ENCODE measurements around the gene FRYL.
"Not testable (repeated sequence)": the region's sequence is repeated elsewhere in the genome, so short reads cannot be mapped to it uniquely, and the experiment has no call there.

The FRYL gene

GRCh38 chr4:48664938-48665337 is 115.1 kb downstream of the FRYL start:
- no peak for DNase-seq (ENCODE audit: low read depth in 2 of 2)

DNA sequence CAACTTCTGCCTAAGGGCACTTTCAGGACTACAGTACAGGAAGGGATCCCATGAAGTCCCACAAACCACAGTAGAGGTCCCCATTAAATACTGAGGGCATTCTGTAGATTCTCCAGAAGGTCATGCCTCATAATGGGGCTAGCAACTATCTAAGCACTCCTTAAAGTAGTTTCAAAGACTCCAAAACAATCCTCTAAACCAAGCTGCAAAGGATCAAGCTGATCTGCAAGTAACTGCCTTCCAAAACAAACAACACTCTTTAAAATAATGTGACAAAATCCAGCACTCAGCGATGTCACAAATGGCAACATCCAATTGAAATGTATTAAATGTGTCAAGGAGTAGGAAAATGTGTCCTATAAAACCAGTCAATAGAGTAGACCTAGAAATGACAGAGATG is 118.7 kb downstream of the FRYL start:
- no peak for DNase-seq (ENCODE audit: low read depth in 2 of 2)

GRCh38 chr4:48660347-48660746 is 119.7 kb downstream of the FRYL start:
- no peak for DNase-seq (ENCODE audit: low read depth in 2 of 2)

DNA sequence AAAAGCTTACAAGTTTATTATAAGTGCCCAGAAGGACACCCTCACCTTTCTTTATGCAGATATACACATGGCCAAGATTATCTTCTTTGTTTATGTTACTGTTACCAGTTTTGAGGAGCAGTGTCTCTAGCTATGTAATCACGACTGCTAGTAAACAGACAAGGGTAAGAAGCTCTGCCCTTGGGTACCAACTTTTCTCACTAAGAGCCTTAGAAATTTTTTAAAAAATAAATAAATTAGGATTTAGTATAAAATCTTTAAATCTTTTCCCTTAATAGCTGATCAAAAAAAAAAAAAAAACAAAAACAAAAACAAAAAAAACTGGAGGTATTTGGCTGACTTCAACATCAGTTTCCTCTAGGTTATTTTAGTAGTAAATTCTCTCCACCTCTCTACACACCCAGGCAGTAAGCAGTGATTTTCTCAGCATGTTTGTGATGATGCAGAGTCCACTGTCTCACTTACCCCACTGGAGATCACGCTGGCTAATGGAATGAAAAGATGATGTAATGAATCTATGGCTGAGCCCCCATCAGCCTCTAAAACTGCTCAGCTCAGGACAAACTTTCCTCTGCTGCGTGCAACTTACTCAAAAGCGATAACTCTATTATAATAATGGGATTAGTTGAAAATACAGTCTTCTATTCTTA is 125.9 kb downstream of the FRYL start:
- no peak for DNase-seq (ENCODE audit: low read depth in 2 of 2)

DNA sequence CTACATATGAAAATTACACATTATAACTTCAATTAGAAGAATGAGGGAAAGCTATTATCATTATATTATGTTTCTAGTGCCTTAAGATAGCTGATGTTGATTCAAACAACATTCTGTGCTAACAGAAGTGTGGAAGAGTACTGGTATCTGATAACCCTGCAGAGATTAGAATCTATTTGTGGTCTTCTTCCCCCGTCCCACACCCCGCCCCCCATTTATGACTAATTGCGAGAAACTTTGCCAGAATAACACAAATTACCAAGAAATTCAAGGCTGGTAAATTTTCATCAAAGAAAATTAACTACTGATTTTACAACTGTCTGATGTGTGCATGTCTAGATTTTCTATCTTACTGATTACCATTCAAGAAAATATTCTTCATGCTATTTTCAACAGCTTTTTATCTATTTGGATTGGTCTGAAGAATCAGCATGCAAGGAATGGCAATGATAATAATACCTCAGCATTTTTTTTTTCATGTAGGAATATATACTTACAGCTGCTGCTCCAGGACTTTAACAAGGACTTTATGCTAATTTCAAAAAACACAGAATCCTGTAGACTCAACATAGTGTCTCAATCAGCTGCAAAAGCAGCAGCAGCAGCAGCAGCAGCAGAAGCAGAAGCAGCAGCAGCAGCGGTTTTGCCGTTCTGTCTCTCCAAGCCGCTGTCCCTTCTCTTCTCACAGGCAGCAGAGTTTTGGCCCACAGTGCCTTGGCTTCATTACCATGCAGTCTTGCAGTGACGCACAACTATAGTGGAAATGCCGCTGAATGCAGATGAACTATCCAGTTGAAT is 126.7 kb downstream of the FRYL start:
- DNase-seq (ENCODE audit: low read depth in 2 of 2): peak in 1 of 2 donors; percentile 36

- no peak for DNase-seq (ENCODE audit: low read depth in 2 of 2)
Observed at GRCh38 chr4:48651914-48652313, 128.2 kb downstream of the FRYL start.

DNA sequence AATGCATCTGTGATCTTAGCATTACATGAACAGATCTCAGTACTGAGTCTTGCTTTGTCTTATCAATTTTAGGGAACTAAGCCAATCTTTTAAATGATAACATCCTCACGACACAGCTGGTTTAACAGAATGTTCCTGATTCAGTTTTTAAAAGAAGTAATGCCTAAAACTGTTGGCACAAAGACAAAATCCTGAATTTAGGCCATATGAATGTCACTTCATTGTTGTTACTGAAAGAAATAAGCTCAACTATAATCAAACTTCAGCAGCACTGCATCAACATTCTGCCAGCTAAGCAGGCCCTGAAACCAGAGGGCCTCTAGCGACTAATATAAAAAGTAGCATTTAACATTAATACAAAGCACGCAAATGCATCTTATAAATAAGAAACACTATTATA is 130.6 kb downstream of the FRYL start:
- DNase-seq (ENCODE audit: low read depth in 2 of 2): no peak

- no peak for DNase-seq (ENCODE audit: low read depth in 2 of 2)
Observed at GRCh38 chr4:48645225-48645794, 134.8 kb downstream of the FRYL start.

- DNase-seq (ENCODE audit: low read depth in 2 of 2): no peak
Observed at GRCh38 chr4:48642421-48643374, 137.4 kb downstream of the FRYL start.

DNA sequence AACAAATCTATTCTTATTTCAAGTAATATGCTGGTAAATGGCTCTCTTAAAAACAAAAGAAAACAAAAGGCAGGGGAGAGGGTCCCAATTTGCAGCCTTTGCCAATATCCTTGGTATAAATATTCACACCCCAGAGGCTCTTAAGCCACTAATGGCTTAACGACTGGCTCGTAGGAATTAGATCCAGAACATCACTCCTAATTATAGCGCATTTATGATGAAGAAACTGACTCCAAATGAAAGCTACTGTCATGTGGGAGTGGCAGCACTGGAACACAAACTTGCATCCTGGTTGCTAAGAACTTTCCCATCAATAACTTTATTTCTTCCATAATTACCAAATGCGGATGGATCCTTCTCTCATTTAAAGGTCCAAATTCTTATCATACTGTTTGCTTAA is 138.7 kb downstream of the FRYL start:
- no peak for DNase-seq (ENCODE audit: low read depth in 2 of 2)

GRCh38 chr4:48640699-48641098 is 139.4 kb downstream of the FRYL start:
- no peak for DNase-seq (ENCODE audit: low read depth in 2 of 2)

DNA sequence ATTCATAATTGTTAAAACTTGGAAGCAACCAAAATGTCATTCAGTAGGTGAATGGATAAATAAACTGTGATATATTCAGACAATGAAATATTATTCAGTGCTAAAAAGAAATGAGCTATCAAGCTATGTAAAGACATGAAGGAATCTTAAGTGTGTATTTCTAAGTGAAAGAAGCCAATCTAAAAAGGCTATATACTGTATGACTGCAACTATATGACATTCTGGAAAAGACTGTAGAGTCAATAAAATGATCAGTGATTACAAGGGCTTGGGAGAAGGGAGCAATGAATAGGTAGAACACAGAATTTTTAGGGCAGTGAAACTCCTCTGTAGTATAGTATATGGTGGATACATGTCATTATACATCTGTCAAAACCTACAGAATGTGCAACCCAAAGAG is 139.9 kb downstream of the FRYL start:
- DNase-seq (ENCODE audit: low read depth in 2 of 2): no peak

GRCh38 chr4:48639807-48640206 is 140.3 kb downstream of the FRYL start:
- no peak for DNase-seq (ENCODE audit: low read depth in 2 of 2)

GRCh38 chr4:48638586-48638985 is 141.5 kb downstream of the FRYL start:
- DNase-seq (ENCODE audit: low read depth in 2 of 2): not testable (repeated sequence)

DNA sequence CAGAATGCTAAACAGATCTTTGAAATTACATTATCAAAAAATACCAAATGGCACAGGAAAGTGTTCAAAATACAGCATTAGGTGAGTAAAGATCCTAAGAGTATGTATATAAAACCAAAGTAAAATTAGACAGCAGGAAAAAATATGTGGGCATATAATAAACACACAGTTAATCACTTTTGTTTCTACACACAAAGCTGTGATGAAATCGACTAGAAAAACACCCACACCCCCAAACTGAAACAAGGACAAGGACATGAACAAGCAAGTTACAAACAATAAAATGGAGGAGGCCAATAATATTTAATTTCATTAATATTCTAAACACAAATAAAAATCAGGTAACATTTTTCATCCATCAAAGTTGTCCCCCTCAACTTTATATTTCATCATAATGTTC is 143.2 kb downstream of the FRYL start:
- DNase-seq (ENCODE audit: low read depth in 2 of 2): no peak

GRCh38 chr4:48635980-48636379 is 144.1 kb downstream of the FRYL start:
- DNase-seq (ENCODE audit: low read depth in 2 of 2): no peak

DNA sequence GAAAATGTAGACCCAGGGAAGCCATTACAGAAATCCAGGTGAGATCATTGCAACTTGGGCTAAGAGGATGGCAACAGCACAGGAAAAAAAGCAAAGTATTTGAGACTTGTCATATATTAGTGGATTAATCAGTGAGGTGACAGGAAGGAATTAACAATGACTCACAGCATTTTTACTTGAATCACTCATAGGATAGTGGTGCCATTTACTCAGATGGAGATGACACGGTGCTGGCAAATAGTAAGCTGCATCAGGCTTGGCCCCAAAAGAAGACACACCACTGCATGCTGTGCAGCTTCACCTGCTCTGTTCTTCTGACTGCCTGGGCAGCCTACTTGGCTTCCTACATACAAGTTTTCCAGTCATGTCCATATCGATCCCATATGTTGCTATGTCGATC is 144.8 kb downstream of the FRYL start:
- DNase-seq (ENCODE audit: low read depth in 2 of 2): no peak

- DNase-seq (ENCODE audit: low read depth in 2 of 2): no peak
Observed at GRCh38 chr4:48634688-48635308, 145.3 kb downstream of the FRYL start.

DNA sequence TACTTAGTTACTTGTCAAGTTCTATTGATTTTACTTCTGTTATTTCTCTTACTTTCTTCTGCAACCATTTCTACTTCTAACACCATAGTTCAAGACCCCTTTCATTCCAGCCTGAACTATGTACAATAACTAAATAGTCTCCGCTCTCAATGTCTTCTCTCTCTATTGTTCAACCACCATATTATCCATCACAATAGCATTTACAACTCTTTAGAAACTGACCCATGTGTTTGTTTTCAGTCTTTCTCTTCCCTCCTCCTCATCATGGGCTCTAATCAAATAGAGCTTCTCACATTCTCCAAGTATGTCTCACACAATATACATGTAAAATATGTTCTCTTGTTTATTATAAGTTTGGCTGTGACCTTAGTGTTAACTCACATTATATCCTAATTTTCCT is 146.4 kb downstream of the FRYL start:
- no peak for DNase-seq (ENCODE audit: low read depth in 2 of 2)

DNA sequence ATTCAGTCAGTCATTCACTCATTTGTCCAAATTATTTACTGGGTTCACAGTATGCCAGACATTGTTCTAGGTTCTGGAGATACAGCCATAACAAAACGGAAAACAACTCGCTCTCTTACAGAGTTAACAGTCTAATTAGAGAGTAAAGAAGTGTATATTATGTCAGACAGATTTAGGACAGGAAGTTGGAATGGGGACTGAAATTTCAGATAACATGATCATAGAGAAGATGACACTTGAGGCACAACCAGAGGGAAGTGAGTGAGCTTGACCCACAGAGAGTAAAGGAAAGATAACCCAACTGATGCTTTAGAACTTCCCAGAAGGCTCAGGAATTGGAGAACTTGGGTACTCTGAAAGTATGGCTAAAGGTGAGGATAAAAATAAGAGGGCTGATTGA is 150.6 kb downstream of the FRYL start:
- no peak for DNase-seq (ENCODE audit: low read depth in 2 of 2)

GRCh38 chr4:48623182-48623780 is 156.8 kb downstream of the FRYL start:
- DNase-seq (ENCODE audit: low read depth in 2 of 2): no peak
